ENCODE results near the gene MLH3.
"Not testable (repeated sequence)": the region's sequence is repeated elsewhere in the genome, so short reads cannot be mapped to it uniquely, and the experiment has no call there.

GRCh38 chr14:74994182-74994581 lies 57.1 kb downstream of the MLH3 start:
- TF ChIP-seq CTCF (conservative IDR thresholded peaks at IDR 0.05; ENCODE audit: low read depth in 2 of 2); EZH2phosphoT487 (IDR thresholded peaks at IDR 0.05; ENCODE audit: unreplicated experiment); EZH2 (IDR thresholded peaks at IDR 0.05; ENCODE audit: low read depth, unreplicated experiment); POLR2AphosphoS5 (IDR thresholded peaks at IDR 0.05; ENCODE audit: low read depth); CREB1 (CRISPR knock-in tag; IDR thresholded peaks at IDR 0.05; ENCODE audit: low read depth); JUNB (IDR thresholded peaks at IDR 0.05; ENCODE audit: unreplicated experiment): not testable (repeated sequence)
- TF ChIP-seq, protein P1, sequence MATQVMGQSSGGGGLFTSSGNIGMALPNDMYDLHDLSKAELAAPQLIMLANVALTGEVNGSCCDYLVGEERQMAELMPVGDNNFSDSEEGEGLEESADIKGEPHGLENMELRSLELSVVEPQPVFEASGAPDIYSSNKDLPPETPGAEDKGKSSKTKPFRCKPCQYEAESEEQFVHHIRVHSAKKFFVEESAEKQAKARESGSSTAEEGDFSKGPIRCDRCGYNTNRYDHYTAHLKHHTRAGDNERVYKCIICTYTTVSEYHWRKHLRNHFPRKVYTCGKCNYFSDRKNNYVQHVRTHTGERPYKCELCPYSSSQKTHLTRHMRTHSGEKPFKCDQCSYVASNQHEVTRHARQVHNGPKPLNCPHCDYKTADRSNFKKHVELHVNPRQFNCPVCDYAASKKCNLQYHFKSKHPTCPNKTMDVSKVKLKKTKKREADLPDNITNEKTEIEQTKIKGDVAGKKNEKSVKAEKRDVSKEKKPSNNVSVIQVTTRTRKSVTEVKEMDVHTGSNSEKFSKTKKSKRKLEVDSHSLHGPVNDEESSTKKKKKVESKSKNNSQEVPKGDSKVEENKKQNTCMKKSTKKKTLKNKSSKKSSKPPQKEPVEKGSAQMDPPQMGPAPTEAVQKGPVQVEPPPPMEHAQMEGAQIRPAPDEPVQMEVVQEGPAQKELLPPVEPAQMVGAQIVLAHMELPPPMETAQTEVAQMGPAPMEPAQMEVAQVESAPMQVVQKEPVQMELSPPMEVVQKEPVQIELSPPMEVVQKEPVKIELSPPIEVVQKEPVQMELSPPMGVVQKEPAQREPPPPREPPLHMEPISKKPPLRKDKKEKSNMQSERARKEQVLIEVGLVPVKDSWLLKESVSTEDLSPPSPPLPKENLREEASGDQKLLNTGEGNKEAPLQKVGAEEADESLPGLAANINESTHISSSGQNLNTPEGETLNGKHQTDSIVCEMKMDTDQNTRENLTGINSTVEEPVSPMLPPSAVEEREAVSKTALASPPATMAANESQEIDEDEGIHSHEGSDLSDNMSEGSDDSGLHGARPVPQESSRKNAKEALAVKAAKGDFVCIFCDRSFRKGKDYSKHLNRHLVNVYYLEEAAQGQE (IDR thresholded peaks at IDR 0.05; ENCODE audit: unreplicated experiment): not testable (repeated sequence)
